GM23338 (cell line): ENCODE data around the gene ZNF850. TPM values are rescaled to one million over a fixed set of nuclear protein-coding genes. Genes with fewer than 3 reads are reported as not detected.

ENCODE experiments used
- ATAC-seq: fragments of 200-7000 bp; cut with Tn5 transposase; 3 replicates; pipeline ENCODE4 v1.9.1; 2020
- DNase-seq: peaks from one replicate; pipeline ENCODE4 v3.0.0-alpha.2; 2015; ENCODE audit warnings: low spot score
- H2AFZ ChIP-seq: fragments of 200-600 bp; sonication (generic); 2 replicates; pipeline ENCODE4 v1.8.0; 2016; ENCODE audit warnings: antibody characterized with exemption, mild to moderate bottlenecking, moderate library complexity
- H3F3A ChIP-seq: fragments of 200-600 bp; sonication (generic); replicated peaks from 2 replicates; pipeline ENCODE4 v1.8.0; 2017; ENCODE audit warnings: antibody characterized with exemption, mixed run types, low read depth
- H3K27ac ChIP-seq: fragments of 200-600 bp; sonication (generic); 2 replicates; pipeline ENCODE4 v1.6.1; 2016; ENCODE audit warnings: low read depth
- H3K27me3 ChIP-seq: fragments of 200-600 bp; sonication (generic); 2 replicates; pipeline ENCODE4 v1.8.0; 2016; ENCODE audit warnings: mild to moderate bottlenecking, mixed run types, moderate library complexity; ENCODE audit not compliant: insufficient read depth
- H3K36me3 ChIP-seq: fragments of 200-600 bp; sonication (generic); 2 replicates; pipeline ENCODE4 v1.8.0; 2016; ENCODE audit warnings: mild to moderate bottlenecking; ENCODE audit not compliant: insufficient read depth
- H3K4me1 ChIP-seq: fragments of 200-600 bp; sonication (generic); 2 replicates; pipeline ENCODE4 v1.8.0; 2016; ENCODE audit warnings: mild to moderate bottlenecking, moderate library complexity; ENCODE audit not compliant: insufficient read depth
- H3K4me2 ChIP-seq: fragments of 200-600 bp; sonication (generic); 2 replicates; pipeline ENCODE4 v1.7.1; 2017; ENCODE audit warnings: mixed run types
- H3K4me3 ChIP-seq: fragments of 200-600 bp; sonication (generic); 2 replicates; pipeline ENCODE4 v1.6.1; 2016; ENCODE audit warnings: mixed run types
- H3K79me2 ChIP-seq: fragments of 200-600 bp; sonication (generic); replicated peaks from 2 replicates; pipeline ENCODE4 v1.8.0; 2017; ENCODE audit warnings: mild to moderate bottlenecking; ENCODE audit not compliant: insufficient read depth
- H3K9me2 ChIP-seq: fragments of 200-600 bp; sonication (generic); 2 replicates; pipeline ENCODE4 v1.8.0; 2017; ENCODE audit not compliant: insufficient read depth
- H4K20me1 ChIP-seq: fragments of 200-600 bp; sonication (generic); replicated peaks from 2 replicates; pipeline ENCODE4 v1.8.0; 2017; ENCODE audit warnings: mild to moderate bottlenecking; ENCODE audit not compliant: insufficient read depth
- H3K27ac Mint-ChIP-seq: 2 replicates; pipeline ENCODE4 v1.8.0; 2020; ENCODE audit warnings: inconsistent platforms, mild to moderate bottlenecking, moderate library complexity, mixed read lengths
- H3K27me3 Mint-ChIP-seq: 3 replicates; pipeline ENCODE4 v1.8.0; 2022; ENCODE audit warnings: low read depth, mild to moderate bottlenecking, moderate library complexity, mixed read lengths, inconsistent platforms; ENCODE audit not compliant: insufficient read depth, poor library complexity
- H3K36me3 Mint-ChIP-seq: 3 replicates; pipeline ENCODE4 v1.8.0; 2021; ENCODE audit warnings: low read depth, mild to moderate bottlenecking, inconsistent platforms, moderate library complexity, mixed read lengths
- H3K4me1 Mint-ChIP-seq: 3 replicates; pipeline ENCODE4 v1.8.0; 2020; ENCODE audit warnings: mild to moderate bottlenecking, inconsistent platforms, mixed read lengths
- H3K4me3 Mint-ChIP-seq: 3 replicates; pipeline ENCODE4 v1.8.0; 2021; ENCODE audit warnings: moderate library complexity, mild to moderate bottlenecking, inconsistent platforms, mixed read lengths
- H3K9me3 Mint-ChIP-seq: 3 replicates; pipeline ENCODE4 v1.8.0; 2020; ENCODE audit warnings: moderate library complexity, mild to moderate bottlenecking, inconsistent platforms, mixed read lengths
- CREB1 ChIP-seq: fragments of 250-450 bp; sonication (Bioruptor Pico); IDR thresholded peaks from 2 replicates; pipeline ENCODE4 v1.5.0; 2020; ENCODE audit warnings: low read depth, mild to moderate bottlenecking, moderate library complexity
- EZH2 ChIP-seq: fragments of 200-600 bp; sonication (generic); IDR thresholded peaks from one replicate; pipeline ENCODE4 v1.8.0; 2017; ENCODE audit warnings: antibody characterized with exemption, mild to moderate bottlenecking, low read depth; ENCODE audit not compliant: unreplicated experiment
- JUNB ChIP-seq: IDR thresholded peaks from one replicate; pipeline ENCODE4 v1.6.1; 2016; ENCODE audit warnings: antibody characterized with exemption; ENCODE audit not compliant: unreplicated experiment
- NANOG ChIP-seq: IDR thresholded peaks from 2 replicates; pipeline ENCODE4 v1.6.1; 2016; ENCODE audit warnings: antibody characterized with exemption, borderline replicate concordance
- POLR2AphosphoS5 ChIP-seq: IDR thresholded peaks from 2 replicates; pipeline ENCODE4 v1.6.1; 2016; ENCODE audit warnings: antibody characterized with exemption, low read depth
- STAT1 ChIP-seq: IDR thresholded peaks from one replicate; pipeline ENCODE4 v1.6.1; 2016; ENCODE audit warnings: antibody characterized with exemption; ENCODE audit not compliant: unreplicated experiment
- ZNF114 ChIP-seq: fragments of 250-450 bp; sonication (Bioruptor Pico); IDR thresholded peaks from 2 replicates; pipeline ENCODE4 v1.5.0; 2020; ENCODE audit warnings: mild to moderate bottlenecking, moderate library complexity
- ZNF331 ChIP-seq: fragments of 250-450 bp; sonication (Bioruptor Pico); IDR thresholded peaks from 2 replicates; pipeline ENCODE4 v1.5.0; 2020; ENCODE audit warnings: low read depth, mild to moderate bottlenecking, moderate library complexity
- polyA plus RNA-seq: library from polyadenylated mRNA; unstranded; fragments of >200 nt; fragmentation: Nextera tagmentation; extraction: Ambion mirVana; gene quantifications from 2 replicates; pipeline ENCODE4 v1.2.1, GENCODE V29; 2016
- total RNA-seq: library from RNA; depleted of rRNA; stranded (reverse); fragments of >200 nt; shearing (Covaris generic); gene quantifications from 2 replicates; pipeline ENCODE4 v1.2.3, GENCODE V29; 2014
- TF ChIP-seq, protein P1 (sequence below): fragments of 250-450 bp; sonication (Bioruptor Pico); IDR thresholded peaks from 2 replicates; pipeline ENCODE4 v1.5.0; 2020; ENCODE audit warnings: mild to moderate bottlenecking, moderate library complexity
- TF ChIP-seq, protein P2 (sequence below): IDR thresholded peaks from one replicate; pipeline ENCODE4 v1.6.1; 2018; ENCODE audit warnings: antibody characterized with exemption; ENCODE audit not compliant: unreplicated experiment
- TF ChIP-seq, protein P3 (sequence below), 2 experiments: fragments of 200-600 bp in 1 of 2; sonication (generic) in 1 of 2; conservative IDR thresholded peaks; 2 replicates each; pipeline versions ENCODE4 v1.5.1 to v1.6.1; 2016 to 2017; ENCODE audit warnings: antibody characterized with exemption in 2 of 2, low read depth in 2 of 2, mild to moderate bottlenecking in 2 of 2, moderate library complexity in 1 of 2
- TF ChIP-seq, protein P4 (sequence below): IDR thresholded peaks from 2 replicates; pipeline ENCODE4 v1.6.1; 2016; ENCODE audit warnings: antibody characterized with exemption

Gene ZNF850
- total and polyA plus RNA-seq, 2 experiments from 2014 or later = 7.7 to 41.1 TPM

DNA sequence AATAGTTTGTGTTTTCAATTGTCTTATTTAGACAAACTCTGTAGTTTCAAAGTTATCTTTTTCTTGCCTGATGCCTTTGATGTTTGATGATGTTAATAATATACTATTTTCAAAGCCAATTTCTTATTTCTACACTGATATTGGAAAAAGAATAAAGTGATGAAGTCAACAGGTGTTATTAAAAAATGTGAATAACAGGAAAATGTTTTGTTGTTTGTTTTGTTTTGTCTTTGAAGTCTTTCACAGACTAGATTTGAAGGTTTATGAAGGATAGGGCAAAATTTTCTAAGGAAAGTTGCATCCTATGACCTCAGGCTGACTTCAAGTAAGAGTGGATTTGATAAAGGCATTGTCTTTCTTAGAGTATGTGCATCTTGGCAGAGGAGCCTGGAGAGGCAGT lies 34.4 kb upstream of the ZNF850 start:
- TF ChIP-seq CREB1 (CRISPR knock-in tag) (no peak), JUNB (no peak), NANOG (no peak), STAT1 (no peak), ZNF331 (CRISPR knock-in tag) (no peak), POLR2AphosphoS5 (no peak), ZNF114 (CRISPR knock-in tag) (no peak), EZH2 (no peak)
- TF ChIP-seq, protein P1, sequence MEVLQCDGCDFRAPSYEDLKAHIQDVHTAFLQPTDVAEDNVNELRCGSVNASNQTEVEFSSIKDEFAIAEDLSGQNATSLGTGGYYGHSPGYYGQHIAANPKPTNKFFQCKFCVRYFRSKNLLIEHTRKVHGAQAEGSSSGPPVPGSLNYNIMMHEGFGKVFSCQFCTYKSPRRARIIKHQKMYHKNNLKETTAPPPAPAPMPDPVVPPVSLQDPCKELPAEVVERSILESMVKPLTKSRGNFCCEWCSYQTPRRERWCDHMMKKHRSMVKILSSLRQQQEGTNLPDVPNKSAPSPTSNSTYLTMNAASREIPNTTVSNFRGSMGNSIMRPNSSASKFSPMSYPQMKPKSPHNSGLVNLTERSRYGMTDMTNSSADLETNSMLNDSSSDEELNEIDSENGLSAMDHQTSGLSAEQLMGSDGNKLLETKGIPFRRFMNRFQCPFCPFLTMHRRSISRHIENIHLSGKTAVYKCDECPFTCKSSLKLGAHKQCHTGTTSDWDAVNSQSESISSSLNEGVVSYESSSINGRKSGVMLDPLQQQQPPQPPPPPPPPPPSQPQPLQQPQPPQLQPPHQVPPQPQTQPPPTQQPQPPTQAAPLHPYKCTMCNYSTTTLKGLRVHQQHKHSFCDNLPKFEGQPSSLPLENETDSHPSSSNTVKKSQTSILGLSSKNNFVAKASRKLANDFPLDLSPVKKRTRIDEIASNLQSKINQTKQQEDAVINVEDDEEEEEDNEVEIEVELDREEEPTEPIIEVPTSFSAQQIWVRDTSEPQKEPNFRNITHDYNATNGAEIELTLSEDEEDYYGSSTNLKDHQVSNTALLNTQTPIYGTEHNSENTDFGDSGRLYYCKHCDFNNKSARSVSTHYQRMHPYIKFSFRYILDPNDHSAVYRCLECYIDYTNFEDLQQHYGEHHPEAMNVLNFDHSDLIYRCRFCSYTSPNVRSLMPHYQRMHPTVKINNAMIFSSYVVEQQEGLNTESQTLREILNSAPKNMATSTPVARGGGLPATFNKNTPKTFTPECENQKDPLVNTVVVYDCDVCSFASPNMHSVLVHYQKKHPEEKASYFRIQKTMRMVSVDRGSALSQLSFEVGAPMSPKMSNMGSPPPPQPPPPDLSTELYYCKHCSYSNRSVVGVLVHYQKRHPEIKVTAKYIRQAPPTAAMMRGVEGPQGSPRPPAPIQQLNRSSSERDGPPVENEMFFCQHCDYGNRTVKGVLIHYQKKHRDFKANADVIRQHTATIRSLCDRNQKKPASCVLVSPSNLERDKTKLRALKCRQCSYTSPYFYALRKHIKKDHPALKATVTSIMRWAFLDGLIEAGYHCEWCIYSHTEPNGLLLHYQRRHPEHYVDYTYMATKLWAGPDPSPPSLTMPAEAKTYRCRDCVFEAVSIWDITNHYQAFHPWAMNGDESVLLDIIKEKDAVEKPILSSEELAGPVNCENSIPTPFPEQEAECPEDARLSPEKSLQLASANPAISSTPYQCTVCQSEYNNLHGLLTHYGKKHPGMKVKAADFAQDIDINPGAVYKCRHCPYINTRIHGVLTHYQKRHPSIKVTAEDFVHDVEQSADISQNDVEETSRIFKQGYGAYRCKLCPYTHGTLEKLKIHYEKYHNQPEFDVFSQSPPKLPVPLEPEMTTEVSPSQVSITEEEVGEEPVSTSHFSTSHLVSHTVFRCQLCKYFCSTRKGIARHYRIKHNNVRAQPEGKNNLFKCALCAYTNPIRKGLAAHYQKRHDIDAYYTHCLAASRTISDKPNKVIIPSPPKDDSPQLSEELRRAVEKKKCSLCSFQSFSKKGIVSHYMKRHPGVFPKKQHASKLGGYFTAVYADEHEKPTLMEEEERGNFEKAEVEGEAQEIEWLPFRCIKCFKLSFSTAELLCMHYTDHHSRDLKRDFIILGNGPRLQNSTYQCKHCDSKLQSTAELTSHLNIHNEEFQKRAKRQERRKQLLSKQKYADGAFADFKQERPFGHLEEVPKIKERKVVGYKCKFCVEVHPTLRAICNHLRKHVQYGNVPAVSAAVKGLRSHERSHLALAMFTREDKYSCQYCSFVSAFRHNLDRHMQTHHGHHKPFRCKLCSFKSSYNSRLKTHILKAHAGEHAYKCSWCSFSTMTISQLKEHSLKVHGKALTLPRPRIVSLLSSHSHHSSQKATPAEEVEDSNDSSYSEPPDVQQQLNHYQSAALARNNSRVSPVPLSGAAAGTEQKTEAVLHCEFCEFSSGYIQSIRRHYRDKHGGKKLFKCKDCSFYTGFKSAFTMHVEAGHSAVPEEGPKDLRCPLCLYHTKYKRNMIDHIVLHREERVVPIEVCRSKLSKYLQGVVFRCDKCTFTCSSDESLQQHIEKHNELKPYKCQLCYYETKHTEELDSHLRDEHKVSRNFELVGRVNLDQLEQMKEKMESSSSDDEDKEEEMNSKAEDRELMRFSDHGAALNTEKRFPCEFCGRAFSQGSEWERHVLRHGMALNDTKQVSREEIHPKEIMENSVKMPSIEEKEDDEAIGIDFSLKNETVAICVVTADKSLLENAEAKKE (CRISPR knock-in tag) = no peak
- TF ChIP-seq, protein P2, sequence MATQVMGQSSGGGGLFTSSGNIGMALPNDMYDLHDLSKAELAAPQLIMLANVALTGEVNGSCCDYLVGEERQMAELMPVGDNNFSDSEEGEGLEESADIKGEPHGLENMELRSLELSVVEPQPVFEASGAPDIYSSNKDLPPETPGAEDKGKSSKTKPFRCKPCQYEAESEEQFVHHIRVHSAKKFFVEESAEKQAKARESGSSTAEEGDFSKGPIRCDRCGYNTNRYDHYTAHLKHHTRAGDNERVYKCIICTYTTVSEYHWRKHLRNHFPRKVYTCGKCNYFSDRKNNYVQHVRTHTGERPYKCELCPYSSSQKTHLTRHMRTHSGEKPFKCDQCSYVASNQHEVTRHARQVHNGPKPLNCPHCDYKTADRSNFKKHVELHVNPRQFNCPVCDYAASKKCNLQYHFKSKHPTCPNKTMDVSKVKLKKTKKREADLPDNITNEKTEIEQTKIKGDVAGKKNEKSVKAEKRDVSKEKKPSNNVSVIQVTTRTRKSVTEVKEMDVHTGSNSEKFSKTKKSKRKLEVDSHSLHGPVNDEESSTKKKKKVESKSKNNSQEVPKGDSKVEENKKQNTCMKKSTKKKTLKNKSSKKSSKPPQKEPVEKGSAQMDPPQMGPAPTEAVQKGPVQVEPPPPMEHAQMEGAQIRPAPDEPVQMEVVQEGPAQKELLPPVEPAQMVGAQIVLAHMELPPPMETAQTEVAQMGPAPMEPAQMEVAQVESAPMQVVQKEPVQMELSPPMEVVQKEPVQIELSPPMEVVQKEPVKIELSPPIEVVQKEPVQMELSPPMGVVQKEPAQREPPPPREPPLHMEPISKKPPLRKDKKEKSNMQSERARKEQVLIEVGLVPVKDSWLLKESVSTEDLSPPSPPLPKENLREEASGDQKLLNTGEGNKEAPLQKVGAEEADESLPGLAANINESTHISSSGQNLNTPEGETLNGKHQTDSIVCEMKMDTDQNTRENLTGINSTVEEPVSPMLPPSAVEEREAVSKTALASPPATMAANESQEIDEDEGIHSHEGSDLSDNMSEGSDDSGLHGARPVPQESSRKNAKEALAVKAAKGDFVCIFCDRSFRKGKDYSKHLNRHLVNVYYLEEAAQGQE = no peak
- TF ChIP-seq, protein P3, sequence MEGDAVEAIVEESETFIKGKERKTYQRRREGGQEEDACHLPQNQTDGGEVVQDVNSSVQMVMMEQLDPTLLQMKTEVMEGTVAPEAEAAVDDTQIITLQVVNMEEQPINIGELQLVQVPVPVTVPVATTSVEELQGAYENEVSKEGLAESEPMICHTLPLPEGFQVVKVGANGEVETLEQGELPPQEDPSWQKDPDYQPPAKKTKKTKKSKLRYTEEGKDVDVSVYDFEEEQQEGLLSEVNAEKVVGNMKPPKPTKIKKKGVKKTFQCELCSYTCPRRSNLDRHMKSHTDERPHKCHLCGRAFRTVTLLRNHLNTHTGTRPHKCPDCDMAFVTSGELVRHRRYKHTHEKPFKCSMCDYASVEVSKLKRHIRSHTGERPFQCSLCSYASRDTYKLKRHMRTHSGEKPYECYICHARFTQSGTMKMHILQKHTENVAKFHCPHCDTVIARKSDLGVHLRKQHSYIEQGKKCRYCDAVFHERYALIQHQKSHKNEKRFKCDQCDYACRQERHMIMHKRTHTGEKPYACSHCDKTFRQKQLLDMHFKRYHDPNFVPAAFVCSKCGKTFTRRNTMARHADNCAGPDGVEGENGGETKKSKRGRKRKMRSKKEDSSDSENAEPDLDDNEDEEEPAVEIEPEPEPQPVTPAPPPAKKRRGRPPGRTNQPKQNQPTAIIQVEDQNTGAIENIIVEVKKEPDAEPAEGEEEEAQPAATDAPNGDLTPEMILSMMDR (conservative IDR thresholded peaks at IDR 0.05; ENCODE audit: low read depth in 2 of 2) = no peak
- TF ChIP-seq, protein P4, sequence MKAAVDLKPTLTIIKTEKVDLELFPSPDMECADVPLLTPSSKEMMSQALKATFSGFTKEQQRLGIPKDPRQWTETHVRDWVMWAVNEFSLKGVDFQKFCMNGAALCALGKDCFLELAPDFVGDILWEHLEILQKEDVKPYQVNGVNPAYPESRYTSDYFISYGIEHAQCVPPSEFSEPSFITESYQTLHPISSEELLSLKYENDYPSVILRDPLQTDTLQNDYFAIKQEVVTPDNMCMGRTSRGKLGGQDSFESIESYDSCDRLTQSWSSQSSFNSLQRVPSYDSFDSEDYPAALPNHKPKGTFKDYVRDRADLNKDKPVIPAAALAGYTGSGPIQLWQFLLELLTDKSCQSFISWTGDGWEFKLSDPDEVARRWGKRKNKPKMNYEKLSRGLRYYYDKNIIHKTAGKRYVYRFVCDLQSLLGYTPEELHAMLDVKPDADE = no peak
- H3K9me3 Mint-ChIP-seq = peaks cover 61% of the 10 kb centered on the region
- H3K36me3 Mint-ChIP-seq = peaks cover 93% of the 10 kb centered on the region

More for the DNA sequence above, 34.4 kb upstream of the ZNF850 start:
- ATAC-seq (no peak), DNase-seq (no peak)
- no peak overlapping the region for H3K4me3 Mint-ChIP-seq
- no peaks in the 10 kb centered on the region for H3K4me1 Mint-ChIP-seq
- no peak overlapping the region for H2AFZ ChIP-seq
- no peak overlapping the region for H3K4me2 ChIP-seq
- H3K27ac Mint-ChIP-seq = no peak overlapping the region
- no peaks in the 10 kb centered on the region; the same call in 1 of the 2 replicates for H3K36me3 ChIP-seq
- peaks cover 92% of the 10 kb centered on the region for H3K79me2 ChIP-seq
- H3K27ac ChIP-seq = no peak overlapping the region
- H3K27me3 Mint-ChIP-seq = no peaks in the 10 kb centered on the region
- no peaks in the 10 kb centered on the region; the same call in 1 of the 2 replicates for H4K20me1 ChIP-seq
- H3K4me3 ChIP-seq = no peak overlapping the region
- no peaks in the 10 kb centered on the region for H3F3A ChIP-seq
- no peaks in the 10 kb centered on the region for H3K9me2 ChIP-seq
- no peaks in the 10 kb centered on the region for H3K27me3 ChIP-seq
- H3K4me1 ChIP-seq = no peaks in the 10 kb centered on the region
